HG03378 (cell line): ENCODE data around the gene MIA.
"Not testable (repeated sequence)": the region's sequence is repeated elsewhere in the genome, so short reads cannot be mapped to it uniquely, and the experiment has no call there.

Experiments
- ATAC-seq: cut with Tn5 transposase; IDR thresholded peaks from one replicate; pipeline ENCODE4 v1.9.1; 2021; ENCODE audit warnings: mild to moderate bottlenecking, moderate library complexity; ENCODE audit not compliant: unreplicated experiment

MIA gene

GRCh38 chr19:40802300-40803169 lies 27.2 kb downstream of the MIA start:
- ATAC-seq, result no peak

- no peak for ATAC-seq
Measured at GRCh38 chr19:40803170-40803856, 28.0 kb downstream of the MIA start.

GRCh38 chr19:40803857-40804782 lies 28.8 kb downstream of the MIA start:
- ATAC-seq, result no peak

- no peak for ATAC-seq
Measured at GRCh38 chr19:40804783-40805242, 29.5 kb downstream of the MIA start.

GRCh38 chr19:40805258-40805868 lies 30.0 kb downstream of the MIA start:
- ATAC-seq, result no peak

GRCh38 chr19:40806423-40807146 lies 31.3 kb downstream of the MIA start:
- ATAC-seq, result no peak

- ATAC-seq, result no peak
Measured at GRCh38 chr19:40807147-40808020, 32.1 kb downstream of the MIA start.

- no peak for ATAC-seq
Measured at GRCh38 chr19:40808021-40808325, 32.7 kb downstream of the MIA start.

GRCh38 chr19:40808497-40808896 lies 33.2 kb downstream of the MIA start:
- no peak for ATAC-seq

- no peak for ATAC-seq
Measured at GRCh38 chr19:40809358-40810086, 34.2 kb downstream of the MIA start.

- ATAC-seq, result no peak
Measured at GRCh38 chr19:40810160-40810559, 34.8 kb downstream of the MIA start.

- ATAC-seq, result not testable (repeated sequence)
Measured at GRCh38 chr19:40810649-40811408, 35.5 kb downstream of the MIA start.

GRCh38 chr19:40811478-40812341 lies 36.4 kb downstream of the MIA start:
- no peak for ATAC-seq

GRCh38 chr19:40812571-40812970 lies 37.2 kb downstream of the MIA start:
- not testable (repeated sequence) for ATAC-seq

- no peak for ATAC-seq
Measured at GRCh38 chr19:40813182-40813581, 37.9 kb downstream of the MIA start.

GRCh38 chr19:40815223-40815622 lies 39.9 kb downstream of the MIA start:
- no peak for ATAC-seq
